HG02973 (cell line): ENCODE results near the gene KAZN.

Source experiments
- ATAC-seq: cut with Tn5 transposase; IDR thresholded peaks from one replicate; pipeline ENCODE4 v1.9.1; 2021; ENCODE audit warnings: moderate library complexity; ENCODE audit not compliant: unreplicated experiment

Gene KAZN

DNA sequence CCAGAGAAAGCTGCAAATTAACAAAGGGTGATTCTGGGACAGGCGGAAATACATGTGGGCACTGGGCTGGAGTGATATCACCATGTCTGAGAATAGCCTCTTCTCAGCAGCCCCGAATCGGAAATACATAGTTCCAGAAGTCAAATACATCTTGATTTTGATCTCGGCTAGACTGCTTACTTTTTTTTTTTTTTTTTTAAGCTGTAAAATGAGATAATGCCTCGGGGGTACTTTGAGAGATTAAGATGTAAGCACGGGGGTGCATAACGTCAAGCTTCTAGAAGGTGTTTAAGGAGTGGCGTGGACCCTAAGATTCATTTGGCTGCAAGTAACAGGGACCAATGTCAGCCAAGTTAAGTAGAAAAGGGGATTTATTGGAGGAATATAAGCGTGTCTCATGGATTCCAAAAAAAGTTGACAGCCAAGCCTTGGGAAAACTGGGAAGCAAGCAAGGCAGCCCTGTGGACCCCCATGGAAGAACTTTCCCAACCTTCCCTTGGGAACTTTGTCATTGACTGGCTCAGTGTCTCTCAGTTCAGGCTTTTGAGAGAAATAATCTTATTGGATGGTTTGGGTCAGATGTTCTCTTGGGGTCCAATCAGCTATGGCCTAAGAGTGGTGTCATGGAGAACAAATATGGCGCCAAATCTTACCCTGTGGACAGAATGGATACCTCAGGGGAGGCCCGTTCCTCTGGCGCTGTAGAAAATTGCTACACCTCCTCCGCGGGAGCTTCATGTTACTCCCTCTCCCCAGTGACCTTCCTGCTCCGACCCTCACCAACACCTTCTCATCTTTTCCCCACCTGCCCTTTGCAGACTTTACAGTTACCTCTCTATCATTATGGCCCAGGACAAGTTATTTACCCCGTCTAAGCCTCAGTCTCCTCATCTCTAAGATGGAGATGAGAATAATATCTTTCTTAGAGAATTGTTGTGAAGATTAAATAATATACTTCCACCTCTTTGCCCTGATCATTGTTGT lies 186.6 kb downstream of the KAZN start:
- no peak for ATAC-seq

GRCh38 chr1:14786109-14786675 lies 187.7 kb downstream of the KAZN start:
- ATAC-seq = no peak

- ATAC-seq = no peak
Observed at GRCh38 chr1:14786681-14787080, 188.2 kb downstream of the KAZN start.

- no peak for ATAC-seq
Observed at GRCh38 chr1:14787604-14788003, 189.1 kb downstream of the KAZN start.

DNA sequence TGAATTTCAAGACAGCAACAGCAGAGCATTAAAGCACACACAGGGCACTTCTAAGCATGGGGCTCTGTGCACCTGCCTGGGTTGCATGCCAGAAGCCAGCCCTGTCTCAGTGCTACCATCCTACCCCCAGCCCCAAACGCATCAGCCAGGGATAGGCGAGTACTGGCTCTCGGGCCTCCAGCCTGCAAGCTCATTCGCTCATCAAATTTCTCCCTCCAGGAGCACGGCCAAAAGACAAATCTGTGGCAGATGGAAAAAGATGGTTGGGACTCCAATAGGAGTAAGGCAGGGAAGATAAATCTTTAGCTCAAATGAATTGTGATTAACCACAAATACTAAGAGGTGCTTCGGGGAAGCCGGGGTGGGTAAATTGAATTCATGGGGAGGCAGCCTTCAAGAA lies 189.6 kb downstream of the KAZN start:
- ATAC-seq = no peak

DNA sequence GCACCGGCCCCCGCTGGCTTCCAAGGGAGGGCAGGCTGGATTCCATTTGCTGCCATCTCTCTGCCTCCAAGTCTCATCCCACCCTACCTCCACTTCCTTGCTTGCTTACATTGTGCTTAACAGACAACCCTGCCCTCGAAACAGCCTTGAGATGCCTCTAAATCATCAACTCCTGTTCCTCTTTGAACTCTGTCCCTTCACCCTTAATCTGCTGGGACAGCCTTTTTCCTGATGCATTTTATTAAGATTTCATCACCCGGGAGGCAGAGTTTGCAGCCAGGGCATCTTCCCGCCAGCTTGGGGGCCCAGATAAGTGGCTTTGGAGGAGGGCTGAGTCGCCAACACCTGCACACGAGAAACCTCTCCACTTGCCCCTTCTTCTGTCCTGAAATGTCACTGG lies 192.5 kb downstream of the KAZN start:
- no peak for ATAC-seq

DNA sequence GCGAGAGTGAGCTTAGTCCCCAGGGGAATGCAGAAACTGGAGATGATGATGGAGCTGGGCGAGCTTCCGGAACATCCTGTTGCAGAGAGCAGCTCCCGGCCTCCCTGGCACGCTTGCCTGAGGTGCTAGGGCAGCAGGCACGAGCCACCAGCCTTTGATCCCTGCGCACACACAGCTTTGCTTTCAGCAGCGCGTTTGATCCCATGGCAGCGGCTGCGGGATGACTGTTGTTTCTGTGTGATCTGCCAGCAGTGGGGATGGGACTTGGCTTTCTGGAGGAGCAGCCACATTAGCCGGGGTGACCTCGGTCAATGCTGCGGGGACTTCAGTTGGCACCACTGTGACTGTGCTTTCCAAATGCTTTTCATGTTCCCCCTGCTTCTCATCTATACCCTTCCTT lies 193.2 kb downstream of the KAZN start:
- ATAC-seq = no peak

GRCh38 chr1:14794136-14794768 lies 195.8 kb downstream of the KAZN start:
- ATAC-seq = no peak

DNA sequence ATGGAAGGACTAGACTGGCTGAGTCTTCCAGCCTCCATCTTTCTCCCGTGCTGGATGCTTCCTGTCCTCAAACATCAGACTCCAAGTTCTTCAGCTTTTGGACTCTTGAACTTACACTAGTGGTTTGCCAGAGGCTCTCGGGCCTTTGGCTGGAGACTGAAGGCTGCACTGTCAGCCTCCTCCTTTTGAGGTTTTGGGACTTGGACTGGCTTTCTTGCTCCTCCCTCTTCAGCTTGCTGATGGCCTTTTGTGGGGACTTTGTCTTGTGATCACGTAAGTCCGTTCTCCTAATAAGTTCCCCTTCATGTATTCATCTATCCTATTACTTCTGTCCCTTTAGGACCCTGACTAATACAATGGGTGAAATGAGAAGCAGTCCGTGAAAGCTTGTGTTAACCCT lies 196.4 kb downstream of the KAZN start:
- no peak for ATAC-seq

DNA sequence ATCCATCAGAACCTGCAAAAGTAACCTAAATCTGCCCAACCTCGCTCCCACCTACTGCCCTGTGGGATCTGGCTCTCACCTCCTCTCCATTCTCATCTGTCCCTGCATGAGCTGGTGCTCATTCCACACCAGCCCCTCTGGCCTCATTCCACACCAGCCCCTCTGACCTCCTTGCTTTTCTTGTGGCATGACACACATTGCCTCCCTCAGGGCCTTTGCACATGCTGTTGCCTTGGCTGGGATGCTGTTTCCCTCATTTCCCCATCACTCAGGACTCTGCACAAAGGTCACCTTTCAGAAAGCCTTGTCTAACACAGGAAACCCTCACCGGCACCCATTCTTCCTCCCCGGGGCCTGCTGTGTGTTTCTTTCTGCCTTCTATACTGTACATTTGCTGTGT lies 197.1 kb downstream of the KAZN start:
- ATAC-seq = no peak

- no peak for ATAC-seq
Observed at GRCh38 chr1:14800014-14800413, 201.5 kb downstream of the KAZN start.

DNA sequence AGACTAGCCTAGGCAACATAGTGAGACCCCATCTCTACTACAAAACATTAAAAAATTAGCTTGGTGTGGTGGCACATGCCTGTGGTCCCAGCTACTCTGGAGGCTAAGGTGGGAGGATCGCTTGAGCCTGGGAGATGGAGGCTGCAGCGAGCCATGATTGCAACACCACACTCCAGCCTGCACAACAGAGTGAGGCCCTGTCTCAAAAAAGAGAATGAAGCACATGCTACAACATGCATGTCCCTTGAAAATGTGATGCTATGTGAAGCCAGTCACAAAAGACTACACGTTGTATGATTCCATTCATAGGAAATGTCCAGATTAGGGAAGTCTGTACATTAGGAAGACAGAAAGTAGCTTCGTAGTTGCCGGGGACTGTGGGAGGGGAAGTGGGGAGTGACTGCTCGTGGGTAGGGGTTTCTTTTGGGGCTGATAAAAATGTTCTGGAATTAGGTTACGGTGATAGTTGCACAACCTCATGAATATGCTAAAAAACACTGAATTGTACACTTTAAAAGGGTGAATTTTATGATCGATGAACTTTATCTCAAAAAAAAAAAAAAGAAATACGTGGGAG lies 202.1 kb downstream of the KAZN start:
- ATAC-seq = no peak

GRCh38 chr1:14803002-14803789 lies 204.7 kb downstream of the KAZN start:
- no peak for ATAC-seq

DNA sequence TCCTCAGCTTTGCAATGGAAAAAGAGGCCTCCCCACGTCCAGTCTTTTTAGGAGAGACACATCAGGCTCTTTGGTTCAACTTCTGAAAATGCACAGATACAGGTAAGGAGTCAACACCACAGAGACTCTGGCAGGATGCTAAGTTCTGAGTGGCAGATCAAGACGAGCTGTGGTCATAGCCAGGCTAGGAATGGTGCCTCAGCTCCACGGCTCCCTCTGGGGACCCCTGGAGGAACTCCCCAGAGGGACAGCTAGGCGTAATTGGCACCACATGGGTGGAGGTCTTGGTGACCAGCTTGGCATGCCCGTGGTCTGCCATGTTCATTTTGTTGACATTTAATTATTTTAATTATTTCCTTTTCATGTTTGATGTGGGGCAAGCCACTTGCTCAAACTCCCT lies 206.1 kb downstream of the KAZN start:
- no peak for ATAC-seq

GRCh38 chr1:14806772-14807171 lies 208.3 kb downstream of the KAZN start:
- ATAC-seq = no peak

DNA sequence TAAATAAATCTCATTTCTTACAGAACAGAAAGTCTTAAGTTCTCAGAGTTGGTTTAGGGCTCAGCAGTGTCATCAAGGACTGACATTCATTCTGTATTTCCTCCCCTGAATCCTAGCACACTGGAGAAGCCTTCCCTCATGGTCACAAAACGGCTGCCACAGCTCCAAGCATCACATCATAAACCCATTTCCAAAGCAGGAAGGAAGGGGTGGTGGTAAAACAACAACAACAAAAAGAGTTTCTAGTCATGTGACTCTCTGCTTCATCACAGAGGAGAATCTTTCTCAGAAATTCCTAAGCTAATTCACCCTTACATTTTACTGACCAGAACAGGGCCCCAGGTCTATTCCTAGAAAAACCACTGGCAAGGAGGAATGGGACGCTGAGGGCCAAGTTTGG lies 210.3 kb downstream of the KAZN start:
- ATAC-seq = no peak

DNA sequence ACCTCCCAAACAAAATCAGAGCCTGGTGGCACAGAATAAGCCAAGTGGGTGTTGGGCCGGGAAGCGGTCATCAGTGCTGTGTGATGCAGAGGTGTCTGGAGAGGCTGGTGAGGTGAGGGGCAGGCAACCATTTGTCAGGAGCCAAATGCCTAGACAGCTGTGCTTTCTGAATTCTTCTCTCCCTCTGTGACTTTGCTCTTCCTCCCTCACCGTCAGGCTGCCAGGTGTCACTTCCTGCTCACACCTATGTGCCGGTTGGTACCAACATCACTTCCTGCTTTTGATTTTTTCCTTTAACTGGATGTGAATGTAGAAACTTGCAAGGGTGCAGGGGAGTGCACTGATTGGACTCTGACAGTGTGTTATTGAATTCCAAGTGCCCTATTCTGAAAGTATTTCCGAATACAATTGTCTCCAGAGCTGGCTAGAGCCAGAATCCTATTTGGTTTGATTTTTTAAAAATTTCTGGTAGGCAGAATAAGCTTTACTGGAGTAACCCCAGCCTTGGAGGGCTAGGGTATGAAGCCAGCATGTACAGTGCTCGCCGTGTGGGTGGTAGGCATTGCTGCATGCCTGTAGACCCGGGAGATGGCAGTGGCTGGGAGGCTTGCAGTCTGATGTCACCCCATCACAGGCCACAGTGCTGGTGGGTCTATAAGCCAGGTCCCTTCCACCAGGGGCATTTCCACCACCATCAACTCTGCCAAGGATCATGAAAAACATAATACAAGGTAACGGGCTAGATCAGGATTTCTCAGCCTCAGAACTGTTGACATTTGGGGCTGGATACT lies 210.9 kb downstream of the KAZN start:
- no peak for ATAC-seq

DNA sequence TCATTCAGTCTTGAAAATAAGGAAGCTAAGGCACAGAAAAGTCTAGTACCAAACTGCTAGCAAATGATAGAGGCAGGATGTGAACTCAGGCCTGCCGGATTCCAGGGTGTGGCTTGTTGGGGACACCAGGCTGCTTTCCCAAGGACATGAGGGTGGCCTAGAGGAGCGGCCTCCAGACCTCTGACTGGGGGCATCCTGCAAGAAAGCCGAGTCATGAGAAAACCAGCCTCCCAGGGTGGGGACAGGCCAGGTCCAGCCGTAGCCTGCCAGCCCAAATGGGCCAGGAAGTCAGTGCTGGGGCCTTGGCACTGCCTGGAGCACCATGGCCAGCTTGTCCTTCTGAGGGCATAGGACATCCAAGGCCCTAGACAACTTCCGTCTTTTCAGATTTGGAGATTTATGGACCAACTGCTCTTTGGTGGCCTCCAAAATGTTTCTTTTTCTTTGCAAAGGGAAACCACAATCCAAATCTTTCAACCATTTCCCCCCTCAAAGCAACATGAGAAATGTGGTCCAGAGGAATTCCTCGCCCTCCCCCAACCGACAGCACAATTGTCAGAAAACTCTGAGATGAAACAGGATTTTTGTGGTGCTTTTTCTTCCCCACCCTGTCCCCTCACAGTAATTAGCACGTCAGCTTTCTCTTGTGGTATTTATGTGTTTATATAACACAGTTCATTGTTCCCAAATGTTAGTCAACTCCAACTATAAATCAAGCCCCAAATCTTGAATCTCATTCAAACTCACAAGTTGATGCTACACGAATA lies 212.3 kb downstream of the KAZN start:
- no peak for ATAC-seq

- ATAC-seq = no peak
Observed at GRCh38 chr1:14811573-14811972, 213.1 kb downstream of the KAZN start.
